BJ (cell line): ENCODE measurements around the gene FAF1. TPM values are rescaled to one million over a fixed set of nuclear protein-coding genes. Genes with fewer than 3 reads are reported as not detected.

Source experiments
- CTCF ChIA-PET: fragments of 350-600 bp; formaldehyde crosslinking; extraction: SDS; loops from one replicate; lab custom pipeline; 2021; ENCODE audit warnings: antibody characterized with exemption, inconsistent platforms; lab: Yijun Ruan, JAX
- POLR2A ChIA-PET: fragments of 300-600 bp; sonication (Branson Sonifier 250); formaldehyde crosslinking; extraction: SDS; loops from one replicate; lab custom pipeline; 2021; ENCODE audit warnings: antibody characterized with exemption; lab: Charles Lee
- DNase-seq: peaks from one replicate; pipeline ENCODE4 v3.0.0-alpha.2; 2011; ENCODE audit warnings: low read depth
- H3K27me3 ChIP-seq: 2 replicates; pipeline ENCODE4 v1.6.0; 2011; ENCODE audit warnings: low read length; ENCODE audit not compliant: control insufficient read depth, insufficient read depth
- H3K36me3 ChIP-seq: 2 replicates; pipeline ENCODE4 v1.5.1; 2011; ENCODE audit warnings: low read length; ENCODE audit not compliant: control insufficient read depth, insufficient read depth
- H3K4me3 ChIP-seq: 2 replicates; pipeline ENCODE4 v1.5.1; 2011; ENCODE audit warnings: low read depth, mild to moderate bottlenecking, control low read depth, low read length
- CTCF ChIP-seq: IDR thresholded peaks from 2 replicates; pipeline ENCODE4 v1.5.1; 2011; ENCODE audit warnings: low read depth, mild to moderate bottlenecking, control low read depth, inconsistent platforms, low read length, moderate library complexity; ENCODE audit not compliant: insufficient read depth
- polyA plus RNA-seq: library from polyadenylated mRNA; depleted of rRNA; stranded (reverse); fragments of >200 nt; gene quantifications from 2 replicates; pipeline ENCODE4 v1.2.3, GENCODE V29; 2011

Gene FAF1
- polyA plus RNA-seq, 1 experiment, result 15.5 TPM

DNA sequence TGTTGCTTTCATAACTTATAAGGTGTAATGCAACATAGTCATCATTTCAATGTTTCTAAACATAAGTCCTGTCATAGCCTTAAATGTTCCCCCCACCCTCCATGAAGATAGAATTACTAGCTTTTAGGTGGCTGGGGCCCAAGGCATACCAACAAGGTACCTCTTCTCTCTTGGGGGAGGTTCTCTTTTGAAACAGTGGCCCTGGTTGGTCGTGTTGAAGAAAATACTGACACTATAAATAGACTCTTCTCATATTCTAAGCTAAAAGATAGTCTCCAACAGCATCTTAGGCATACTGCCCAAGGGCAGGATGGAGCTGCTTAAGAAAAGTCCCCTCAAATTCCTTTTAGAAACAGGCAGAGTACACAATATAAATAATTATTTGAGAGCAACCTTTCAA lies 255.0 kb downstream of the FAF1 start:
- CTCF ChIA-PET, result interaction anchor here (0.9 to 4.4 kb wide), 7 partner anchors 9 to 336 kb away, joined by 3 to 29 read pairs (median 8); no protein-coding TSS in a partner anchor
- no peaks in the 10 kb centered on the region for H3K27me3 ChIP-seq
- TF ChIP-seq CTCF, result no peak

GRCh38 chr1:50704126-50704525 lies 255.9 kb downstream of the FAF1 start:
- CTCF ChIA-PET, result interaction anchor here (0.7 to 4.4 kb wide), 18 partner anchors 8 to 347 kb away, joined by 3 to 29 read pairs (median 4); no protein-coding TSS in a partner anchor
- POLR2A ChIA-PET, result no interaction called here
- Histone ChIP-seq H3K4me3 (no peak overlapping the region), H3K27me3 (no peaks in the 10 kb centered on the region), H3K36me3 (no peaks in the 10 kb centered on the region)
- no peak for DNase-seq
- TF ChIP-seq CTCF, result peak; percentile 82

More for the DNA sequence above, 255.0 kb downstream of the FAF1 start:
- no peak for DNase-seq
- POLR2A ChIA-PET, result no interaction called here
- Histone ChIP-seq H3K4me3 (no peak overlapping the region), H3K36me3 (no peaks in the 10 kb centered on the region)

DNA sequence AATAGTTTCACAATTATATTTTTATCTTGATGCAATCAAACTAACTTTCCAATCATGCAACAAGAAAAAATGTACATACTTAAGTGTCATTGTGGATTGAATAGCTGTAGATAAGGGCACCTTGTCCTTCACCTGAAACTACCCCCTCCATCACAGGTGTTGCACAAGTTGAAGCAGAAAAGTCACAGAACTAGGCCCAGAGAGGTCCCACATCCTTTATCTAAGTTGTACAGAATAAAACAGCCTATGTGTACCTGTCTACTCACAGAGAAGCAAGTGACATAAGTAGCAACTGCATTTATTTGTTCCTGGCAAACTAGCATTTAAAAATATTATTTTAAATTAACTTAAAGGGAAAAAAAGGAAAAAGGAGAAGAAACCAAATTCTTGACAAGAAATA lies 256.8 kb downstream of the FAF1 start:
- TF ChIP-seq CTCF, result no peak
- CTCF ChIA-PET, result interaction anchor here (0.7 to 4.4 kb wide), 13 partner anchors 10 to 334 kb away, joined by 3 to 29 read pairs (median 4); no protein-coding TSS in a partner anchor
- no peak for DNase-seq
- Histone ChIP-seq H3K36me3 (no peaks in the 10 kb centered on the region), H3K27me3 (no peaks in the 10 kb centered on the region), H3K4me3 (no peak overlapping the region)
- POLR2A ChIA-PET, result no interaction called here

- H3K4me3 ChIP-seq, result no peak overlapping the region
- DNase-seq, result no peak
- ChIA-PET POLR2A (no interaction called here), CTCF (interaction anchor here (3.9 to 4.4 kb wide), 2 partner anchors 81 to 334 kb away, joined by 29 read pairs; no protein-coding TSS in a partner anchor)
- H3K36me3 ChIP-seq, result no peaks in the 10 kb centered on the region
- no peaks in the 10 kb centered on the region for H3K27me3 ChIP-seq
- TF ChIP-seq CTCF, result no peak
Measured at GRCh38 chr1:50702395-50702794, 257.7 kb downstream of the FAF1 start.

DNA sequence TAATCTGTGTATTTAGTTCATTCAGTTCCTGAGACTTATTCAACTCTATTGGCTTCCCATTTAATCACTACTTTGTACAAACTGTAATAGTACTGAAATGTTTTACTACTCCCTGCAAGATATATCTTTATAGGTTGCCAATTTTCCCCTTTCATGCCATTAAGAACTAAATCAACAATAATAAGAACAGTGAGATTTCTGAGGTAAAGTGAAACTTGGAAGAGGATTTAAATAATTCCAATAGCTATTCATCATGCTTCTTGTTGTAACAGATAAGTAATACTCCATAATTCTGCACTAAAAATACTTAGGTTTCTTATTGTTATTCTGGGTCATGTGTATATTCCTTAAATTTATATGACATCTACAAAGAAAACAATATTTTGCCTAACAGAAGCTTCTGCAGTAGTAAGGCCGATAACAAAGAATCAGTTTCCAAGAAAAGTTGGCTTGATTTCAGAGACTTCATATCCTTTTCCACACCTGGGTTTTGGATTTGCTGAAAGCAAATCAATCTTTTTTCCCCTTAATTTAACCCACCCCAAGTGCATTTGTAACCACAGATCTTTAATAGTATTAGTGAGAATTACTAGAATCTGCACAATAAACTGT lies 258.3 kb downstream of the FAF1 start:
- DNase-seq, result no peak
- no peak for TF ChIP-seq CTCF
- POLR2A ChIA-PET, result no interaction called here

More for the DNA sequence above, 258.3 kb downstream of the FAF1 start:
- Histone ChIP-seq H3K4me3 (no peak overlapping the region), H3K27me3 (no peaks in the 10 kb centered on the region), H3K36me3 (no peaks in the 10 kb centered on the region)
- CTCF ChIA-PET, result interaction anchor here (3.9 to 4.4 kb wide), 2 partner anchors 81 to 333 kb away, joined by 29 read pairs; no protein-coding TSS in a partner anchor
